Stomach (tissue), 9 donors: ENCODE results near the gene ZRANB2. TPM values are rescaled to one million over a fixed set of nuclear protein-coding genes. Genes with fewer than 3 reads are reported as not detected.
A peak's percentile ranks its signal among the peaks of the same experiment; 100 is the strongest.

Experiments used
- DNase-seq, 2 donors: peaks; one replicate each; pipeline versions ENCODE4 v3.0.0 to v3.0.0-alpha.2; 2013 to 2019
- H3K27ac ChIP-seq, 5 donors: fragments of 200-600 bp in 4 of 5; sonication (generic) in 4 of 5; one replicate each; pipeline ENCODE4 v1.5.1; 2013 to 2019; ENCODE audit warnings: mild to moderate bottlenecking in 1 of 5, moderate library complexity in 1 of 5
- H3K27me3 ChIP-seq, 3 donors: fragments of 200-600 bp; sonication (generic); one replicate each; pipeline ENCODE4 v1.5.1; 2017 to 2019; ENCODE audit warnings: mixed run types in 1 of 3
- H3K36me3 ChIP-seq, 4 donors: fragments of 200-600 bp; sonication (generic); 1 replicate in 3 of 4; 2 replicates in 1 of 4; pipeline ENCODE4 v1.5.1; 2016 to 2019
- H3K4me1 ChIP-seq, 4 donors: fragments of 200-600 bp; sonication (generic); one replicate each; pipeline ENCODE4 v1.5.1; 2016 to 2019
- H3K4me3 ChIP-seq, 4 donors: fragments of 200-600 bp; sonication (generic) in 3 of 4; one replicate each; pipeline ENCODE4 v1.5.1; 2016 to 2019; ENCODE audit warnings: mild to moderate bottlenecking in 1 of 4
- H3K9me3 ChIP-seq, 4 donors: fragments of 200-600 bp; sonication (generic); one replicate each; pipeline ENCODE4 v1.5.1; 2016 to 2019
- EP300 ChIP-seq: sonication (generic); formaldehyde crosslinking; IDR thresholded peaks from one replicate; pipeline ENCODE4 v1.6.1; 2017; ENCODE audit warnings: antibody characterized with exemption
- POLR2A ChIP-seq, 4 donors: fragments of 450-650 bp; IDR thresholded peaks; one replicate each; pipeline ENCODE4 v1.6.1; 2016; ENCODE audit warnings: antibody characterized with exemption in 4 of 4, control low read depth in 2 of 4, mild to moderate bottlenecking in 1 of 4, moderate library complexity in 1 of 4
- POLR2AphosphoS5 ChIP-seq, 3 donors: sonication (generic); formaldehyde crosslinking; IDR thresholded peaks; one replicate each; pipeline ENCODE4 v1.6.1; 2016; ENCODE audit warnings: antibody characterized with exemption in 3 of 3
- WGBS, 5 donors: extraction: QIAGEN DNeasy Blood & Tissue Kit in 3 of 5; methylation state at CpG; one replicate each; pipeline versions ENCODE4 v1.1.5 to v1.1.7; 2013 to 2018; 5-methylcytosine and 5-hydroxymethylcytosine counted together
- intact Hi-C: fragments of 100-400 bp; cut with DNase I; formaldehyde crosslinking; loops from one replicate; pipeline ENCODE4 v1.15.1; 2023; ENCODE audit warnings: low total_unique reads
- polyA plus RNA-seq, 3 donors: library from polyadenylated mRNA; stranded (reverse); fragments of 200-250 nt; gene quantifications; one replicate each; pipeline ENCODE4 v1.2.3, GENCODE V29; 2013
- total RNA-seq, 5 donors: library from RNA; depleted of rRNA; stranded (reverse); fragments of >200 nt; gene quantifications; one replicate each; pipeline versions ENCODE4 v1.1.0 to v1.2.3, GENCODE V29; 2014 to 2016
- TF ChIP-seq, protein P1 (sequence below), 7 experiments: fragments of 450-650 bp in 4 of 7; fragments of 200-600 bp in 3 of 7; sonication (generic) in 3 of 7; IDR thresholded peaks; one replicate each; pipeline ENCODE4 v1.5.1; 2016 to 2019; ENCODE audit warnings: antibody characterized with exemption in 7 of 7, control low read depth in 2 of 7, mild to moderate bottlenecking in 1 of 7
- donor health status: healthy with polysubstance abuse.
- donor health status: Bipolar disorder and iron deficiency.
- donor health status: healthy.

ZRANB2 gene
- total and polyA plus RNA-seq, 8 donors: 19.9 to 178 (median 41.9) TPM

DNA sequence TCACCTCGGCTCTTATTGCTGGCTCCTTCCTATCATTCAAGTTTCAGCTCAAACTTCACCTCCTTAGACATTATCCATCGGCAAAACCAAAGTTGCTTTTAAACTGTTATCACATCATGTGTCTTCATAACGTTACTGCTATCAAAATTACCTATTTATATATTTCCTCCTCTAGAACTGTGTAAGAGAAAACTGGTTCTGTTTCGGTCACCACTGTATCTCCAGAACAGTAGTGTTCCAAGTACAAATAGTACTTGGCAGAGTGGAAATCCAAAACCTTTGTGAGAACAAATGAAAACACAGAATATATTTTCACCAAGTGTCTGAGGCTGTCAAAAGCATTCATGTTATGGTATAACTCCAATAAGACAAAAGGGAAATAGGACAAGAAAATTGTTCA, 9.1 kb downstream of the ZRANB2 start:
- H3K27ac ChIP-seq: no peak overlapping the region
- intact Hi-C loops: no loop called here
- TF ChIP-seq POLR2A (IDR thresholded peaks at IDR 0.05) (no peak), EP300 (no peak), POLR2AphosphoS5 (IDR thresholded peaks at IDR 0.05) (no peak)
- TF ChIP-seq, protein P1, sequence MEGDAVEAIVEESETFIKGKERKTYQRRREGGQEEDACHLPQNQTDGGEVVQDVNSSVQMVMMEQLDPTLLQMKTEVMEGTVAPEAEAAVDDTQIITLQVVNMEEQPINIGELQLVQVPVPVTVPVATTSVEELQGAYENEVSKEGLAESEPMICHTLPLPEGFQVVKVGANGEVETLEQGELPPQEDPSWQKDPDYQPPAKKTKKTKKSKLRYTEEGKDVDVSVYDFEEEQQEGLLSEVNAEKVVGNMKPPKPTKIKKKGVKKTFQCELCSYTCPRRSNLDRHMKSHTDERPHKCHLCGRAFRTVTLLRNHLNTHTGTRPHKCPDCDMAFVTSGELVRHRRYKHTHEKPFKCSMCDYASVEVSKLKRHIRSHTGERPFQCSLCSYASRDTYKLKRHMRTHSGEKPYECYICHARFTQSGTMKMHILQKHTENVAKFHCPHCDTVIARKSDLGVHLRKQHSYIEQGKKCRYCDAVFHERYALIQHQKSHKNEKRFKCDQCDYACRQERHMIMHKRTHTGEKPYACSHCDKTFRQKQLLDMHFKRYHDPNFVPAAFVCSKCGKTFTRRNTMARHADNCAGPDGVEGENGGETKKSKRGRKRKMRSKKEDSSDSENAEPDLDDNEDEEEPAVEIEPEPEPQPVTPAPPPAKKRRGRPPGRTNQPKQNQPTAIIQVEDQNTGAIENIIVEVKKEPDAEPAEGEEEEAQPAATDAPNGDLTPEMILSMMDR (IDR thresholded peaks at IDR 0.05): no peak
- H3K4me1 ChIP-seq: peaks cover 0 to 10% (median 3%) of the 10 kb centered on the region in 4 donors
- no peaks in the 10 kb centered on the region for H3K27me3 ChIP-seq
- no peak for DNase-seq
- 78 to 88% (median 84%) methylated on average over 4 of the region's 4 CpGs for WGBS, 5 donors
- no peak overlapping the region for H3K4me3 ChIP-seq
- no peaks in the 10 kb centered on the region for H3K9me3 ChIP-seq
- H3K36me3 ChIP-seq: peaks cover 59 to 100% (median 98%) of the 10 kb centered on the region in 4 donors

GRCh38 chr1:71068325-71069240, 12.3 kb downstream of the ZRANB2 start:
- DNase-seq: no peak
- H3K4me1 ChIP-seq: no peaks in the 10 kb centered on the region
- 76 to 82% (median 82%) methylated on average over 6 of the region's 6 CpGs for WGBS, 5 donors
- intact Hi-C loops: no loop called here
- TF ChIP-seq POLR2AphosphoS5 (IDR thresholded peaks at IDR 0.05) (no peak), POLR2A (IDR thresholded peaks at IDR 0.05) (no peak), EP300 (no peak)
- TF ChIP-seq, protein P1 (IDR thresholded peaks at IDR 0.05): no peak
- peaks cover 69 to 100% (median 98%) of the 10 kb centered on the region in 4 donors for H3K36me3 ChIP-seq
- no peaks in the 10 kb centered on the region for H3K27me3 ChIP-seq
- H3K4me3 ChIP-seq: no peak overlapping the region
- H3K27ac ChIP-seq: no peak overlapping the region
- H3K9me3 ChIP-seq: no peaks in the 10 kb centered on the region

DNA sequence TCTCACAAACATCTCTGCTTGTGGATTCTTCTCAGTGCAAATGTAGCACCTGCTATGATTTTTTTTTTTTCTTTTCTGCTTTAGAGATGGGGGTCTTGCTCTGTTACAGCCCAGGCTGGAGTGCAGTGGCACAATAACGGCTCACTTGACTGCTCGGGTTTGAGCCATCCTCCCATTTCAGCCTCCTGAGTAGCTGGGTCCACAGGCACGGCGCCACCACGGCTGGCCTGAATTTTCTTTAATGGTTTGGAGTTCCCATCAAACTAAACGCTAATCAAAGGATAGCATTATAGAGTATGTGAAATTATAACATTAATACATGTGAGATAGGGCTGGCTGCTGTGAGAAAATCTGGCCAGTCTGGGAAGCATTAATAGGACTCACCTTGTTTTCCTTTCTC, 26.0 kb downstream of the ZRANB2 start:
- no peak overlapping the region for H3K27ac ChIP-seq
- H3K4me1 ChIP-seq: peaks cover 0 to 2% (median 0%) of the 10 kb centered on the region in 4 donors
- TF ChIP-seq POLR2AphosphoS5 (IDR thresholded peaks at IDR 0.05) (no peak), POLR2A (IDR thresholded peaks at IDR 0.05) (no peak)
- TF ChIP-seq, protein P1 (IDR thresholded peaks at IDR 0.05): no peak
- H3K36me3 ChIP-seq: peaks cover 0 to 30% (median 25%) of the 10 kb centered on the region in 4 donors
- no peaks in the 10 kb centered on the region for H3K9me3 ChIP-seq
- no peak for DNase-seq
- 78 to 83% (median 80%) methylated on average over 6 of the region's 6 CpGs for WGBS, 5 donors
- H3K27me3 ChIP-seq: peaks cover 0 to 3% (median 0%) of the 10 kb centered on the region in 3 donors
- H3K4me3 ChIP-seq: no peak overlapping the region
- intact Hi-C loops: no loop called here

DNA sequence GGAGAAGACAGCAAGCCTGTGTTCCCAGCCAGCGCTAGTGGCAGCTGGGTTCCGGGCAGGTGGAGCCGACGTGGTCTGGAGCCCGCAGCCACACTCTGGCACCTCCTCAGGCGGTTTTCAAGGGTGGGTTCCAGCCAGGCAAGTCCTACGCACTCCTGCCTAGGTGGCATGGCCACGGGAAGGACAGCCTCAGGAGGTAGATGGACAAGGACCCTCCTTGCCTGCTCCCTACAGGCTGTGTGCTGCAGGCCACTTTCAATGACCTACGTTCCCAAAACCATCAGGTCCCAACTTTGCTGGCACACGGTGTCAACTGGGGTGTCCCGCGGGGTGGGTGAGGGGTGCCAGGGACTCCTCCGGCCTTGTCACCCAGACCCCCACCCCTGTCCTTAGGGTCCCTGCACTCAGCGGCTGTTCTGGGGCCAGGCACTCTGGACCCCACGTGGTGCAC, 26.5 kb downstream of the ZRANB2 start:
- no peaks in the 10 kb centered on the region for H3K9me3 ChIP-seq
- no peak overlapping the region for H3K27ac ChIP-seq
- TF ChIP-seq, protein P1 (IDR thresholded peaks at IDR 0.05): no peak
- TF ChIP-seq POLR2AphosphoS5 (IDR thresholded peaks at IDR 0.05) (peak in 1 of 3 donors; percentile 8), EP300 (no peak)
- H3K36me3 ChIP-seq: peaks cover 0 to 26% (median 21%) of the 10 kb centered on the region in 4 donors
- H3K27me3 ChIP-seq: peaks cover 0 to 3% (median 0%) of the 10 kb centered on the region in 3 donors
- 77 to 88% (median 81%) methylated on average over 9 to 15 of the region's 15 CpGs for WGBS, 5 donors
- intact Hi-C loops: no loop called here
- H3K4me3 ChIP-seq: no peak overlapping the region
- no peak for DNase-seq
- H3K4me1 ChIP-seq: peaks cover 0 to 5% (median 0%) of the 10 kb centered on the region in 4 donors
